Cardiac fibroblast (primary cell): ENCODE results near the gene RBSN.

Source experiments
- DNase-seq, 2 donors: peaks; one replicate each; pipeline versions ENCODE4 v3.0.0 to v3.0.0-alpha.2; 2010; ENCODE audit warnings: low read depth in 2 of 2
- H3K4me3 ChIP-seq, 2 donors: replicated peaks in 1 of 2; 1 replicate in 1 of 2; 2 replicates in 1 of 2; pipeline ENCODE4 v1.5.1; 2011; ENCODE audit warnings: low read depth in 2 of 2, low read length in 2 of 2, mild to moderate bottlenecking in 2 of 2, moderate library complexity in 1 of 2
- TF ChIP-seq, protein P1 (sequence below): IDR thresholded peaks from one replicate; pipeline ENCODE4 v1.5.1; 2011; ENCODE audit warnings: low read depth, mild to moderate bottlenecking, low read length, inconsistent platforms

RBSN gene

DNA sequence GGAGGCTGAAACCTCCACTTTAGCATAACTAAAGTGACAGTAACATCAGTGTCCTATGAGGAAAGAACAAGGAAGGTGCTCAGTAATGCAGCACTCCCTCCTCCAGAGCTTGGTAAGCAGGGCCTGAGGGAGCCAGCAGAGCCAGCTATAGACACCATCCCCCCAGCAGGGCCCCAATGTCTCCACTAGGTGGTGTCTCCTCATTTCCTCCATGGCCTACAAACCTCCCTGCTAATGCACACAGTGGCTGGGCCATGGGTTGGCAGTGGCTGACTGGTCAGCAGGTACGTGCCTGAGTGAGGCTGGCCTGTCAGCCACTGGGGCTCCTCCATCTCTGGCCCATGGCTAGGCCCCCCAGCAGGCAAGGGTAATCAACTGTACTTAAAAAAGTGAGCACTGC, 47.4 kb downstream of the RBSN start:
- peak; percentile 41 to 59 for DNase-seq
- TF ChIP-seq, protein P1, sequence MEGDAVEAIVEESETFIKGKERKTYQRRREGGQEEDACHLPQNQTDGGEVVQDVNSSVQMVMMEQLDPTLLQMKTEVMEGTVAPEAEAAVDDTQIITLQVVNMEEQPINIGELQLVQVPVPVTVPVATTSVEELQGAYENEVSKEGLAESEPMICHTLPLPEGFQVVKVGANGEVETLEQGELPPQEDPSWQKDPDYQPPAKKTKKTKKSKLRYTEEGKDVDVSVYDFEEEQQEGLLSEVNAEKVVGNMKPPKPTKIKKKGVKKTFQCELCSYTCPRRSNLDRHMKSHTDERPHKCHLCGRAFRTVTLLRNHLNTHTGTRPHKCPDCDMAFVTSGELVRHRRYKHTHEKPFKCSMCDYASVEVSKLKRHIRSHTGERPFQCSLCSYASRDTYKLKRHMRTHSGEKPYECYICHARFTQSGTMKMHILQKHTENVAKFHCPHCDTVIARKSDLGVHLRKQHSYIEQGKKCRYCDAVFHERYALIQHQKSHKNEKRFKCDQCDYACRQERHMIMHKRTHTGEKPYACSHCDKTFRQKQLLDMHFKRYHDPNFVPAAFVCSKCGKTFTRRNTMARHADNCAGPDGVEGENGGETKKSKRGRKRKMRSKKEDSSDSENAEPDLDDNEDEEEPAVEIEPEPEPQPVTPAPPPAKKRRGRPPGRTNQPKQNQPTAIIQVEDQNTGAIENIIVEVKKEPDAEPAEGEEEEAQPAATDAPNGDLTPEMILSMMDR, result peak; percentile 79
- H3K4me3 ChIP-seq, result no peak overlapping the region

GRCh38 chr3:15050405-15051092, 48.4 kb downstream of the RBSN start:
- DNase-seq, result no peak
- no peak overlapping the region for H3K4me3 ChIP-seq
- TF ChIP-seq, protein P1, result no peak

DNA sequence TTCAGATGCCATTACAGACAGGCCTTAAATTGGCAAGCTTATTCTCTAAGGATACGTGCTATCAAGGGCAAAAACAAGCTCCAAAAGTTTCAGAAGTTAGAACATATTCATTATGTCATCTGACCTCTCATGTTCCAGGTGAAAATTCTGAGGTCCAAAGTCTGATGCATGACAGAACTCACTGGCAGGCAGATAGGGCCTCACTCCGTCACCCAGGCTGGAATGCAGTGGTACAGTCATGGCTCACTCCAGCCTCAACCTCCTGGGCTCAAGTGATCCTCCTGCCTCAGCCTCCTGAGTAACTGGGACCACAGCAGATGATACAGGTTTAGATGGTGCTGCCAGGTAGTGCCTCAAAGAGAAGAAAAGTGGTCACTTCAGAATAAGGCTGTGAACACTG, 49.4 kb downstream of the RBSN start:
- TF ChIP-seq, protein P1, result no peak
- H3K4me3 ChIP-seq, result no peak overlapping the region
- no peak for DNase-seq

DNA sequence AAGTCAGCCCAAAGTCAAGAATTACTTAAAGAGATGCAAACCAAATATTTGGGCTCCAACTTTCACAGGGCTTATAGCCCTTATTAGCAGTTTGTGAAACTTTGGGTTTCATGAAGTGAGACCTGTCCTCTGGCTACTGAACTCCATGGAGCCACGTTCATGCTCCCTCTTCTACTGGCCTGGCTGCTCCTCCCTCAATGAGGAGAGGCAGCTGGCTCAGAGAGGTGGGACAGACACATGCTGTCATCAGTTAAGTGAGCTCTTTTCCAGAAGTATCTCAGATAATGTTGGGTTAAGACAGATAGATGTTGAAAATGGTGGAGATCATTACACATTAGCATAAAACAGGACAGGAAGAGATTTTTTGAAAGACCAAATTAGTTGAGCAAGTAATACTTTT, 53.3 kb downstream of the RBSN start:
- no peak for DNase-seq
- TF ChIP-seq, protein P1, result no peak
- H3K4me3 ChIP-seq, result no peak overlapping the region

DNA sequence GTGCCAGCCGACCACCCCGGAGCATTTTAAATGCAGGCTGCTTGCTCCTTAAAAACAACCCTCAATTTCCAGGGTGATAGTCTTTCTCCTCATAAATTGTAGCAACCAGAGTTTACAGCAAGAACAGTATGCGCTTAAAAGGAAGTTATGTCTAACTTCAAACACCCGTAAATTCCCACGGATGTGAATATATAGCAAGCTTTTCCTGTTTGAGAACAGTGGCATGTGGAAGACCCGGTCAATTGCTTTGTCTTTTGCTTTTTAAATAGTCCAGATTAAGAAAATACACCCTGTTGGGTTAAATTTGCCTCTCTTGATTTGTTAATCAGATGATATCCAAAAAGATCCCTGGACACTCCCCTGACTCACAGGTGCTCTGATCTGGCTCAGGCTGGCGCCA, 54.6 kb downstream of the RBSN start:
- no peak for DNase-seq
- no peak overlapping the region for H3K4me3 ChIP-seq
- TF ChIP-seq, protein P1, result no peak

- no peak overlapping the region for H3K4me3 ChIP-seq
- no peak for DNase-seq
- TF ChIP-seq, protein P1, result no peak
Observed at GRCh38 chr3:15043408-15044171, 55.4 kb downstream of the RBSN start.
